GM18867 (cell line): Measurements from ENCODE around the gene DNAJC4.

ENCODE experiments used
- ATAC-seq: cut with Tn5 transposase; IDR thresholded peaks from one replicate; pipeline ENCODE4 v1.9.1; 2021; ENCODE audit warnings: mild to moderate bottlenecking, moderate library complexity; ENCODE audit not compliant: unreplicated experiment

Gene DNAJC4

DNA sequence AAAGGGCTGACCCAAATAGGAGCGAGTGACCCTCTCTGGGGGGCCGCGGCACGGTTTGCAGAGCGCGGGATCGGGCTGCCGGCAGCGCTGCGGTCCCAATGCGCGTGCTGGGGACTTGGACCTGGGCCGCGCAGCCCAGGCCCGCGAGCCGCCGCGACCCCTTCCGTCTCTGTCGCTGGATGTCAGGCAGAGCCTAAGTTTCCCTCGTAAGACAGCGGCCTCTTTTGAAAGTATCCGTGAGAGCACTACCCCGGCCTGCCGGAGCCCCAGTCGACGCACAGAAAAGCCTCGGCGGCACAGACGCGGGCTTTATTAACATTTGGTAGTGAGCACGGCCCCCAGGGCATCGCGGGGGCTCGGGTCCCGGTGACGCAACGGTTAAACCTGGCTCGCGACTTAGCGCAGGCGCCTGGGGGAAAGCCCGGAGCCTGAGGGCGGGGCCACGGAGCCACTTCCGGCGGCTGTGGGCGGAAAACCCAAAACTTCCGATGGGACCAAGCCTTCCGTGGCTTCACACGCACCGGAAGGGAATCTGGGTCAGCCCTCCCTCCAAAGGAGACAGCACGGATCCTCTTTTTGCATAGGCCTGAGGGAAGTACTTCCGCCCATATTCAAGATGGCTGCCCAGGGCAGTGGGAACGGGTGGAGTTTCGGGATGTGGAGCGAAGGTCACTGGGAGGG, 39.3 kb downstream of the DNAJC4 start:
- ATAC-seq: peak; percentile 69

DNA sequence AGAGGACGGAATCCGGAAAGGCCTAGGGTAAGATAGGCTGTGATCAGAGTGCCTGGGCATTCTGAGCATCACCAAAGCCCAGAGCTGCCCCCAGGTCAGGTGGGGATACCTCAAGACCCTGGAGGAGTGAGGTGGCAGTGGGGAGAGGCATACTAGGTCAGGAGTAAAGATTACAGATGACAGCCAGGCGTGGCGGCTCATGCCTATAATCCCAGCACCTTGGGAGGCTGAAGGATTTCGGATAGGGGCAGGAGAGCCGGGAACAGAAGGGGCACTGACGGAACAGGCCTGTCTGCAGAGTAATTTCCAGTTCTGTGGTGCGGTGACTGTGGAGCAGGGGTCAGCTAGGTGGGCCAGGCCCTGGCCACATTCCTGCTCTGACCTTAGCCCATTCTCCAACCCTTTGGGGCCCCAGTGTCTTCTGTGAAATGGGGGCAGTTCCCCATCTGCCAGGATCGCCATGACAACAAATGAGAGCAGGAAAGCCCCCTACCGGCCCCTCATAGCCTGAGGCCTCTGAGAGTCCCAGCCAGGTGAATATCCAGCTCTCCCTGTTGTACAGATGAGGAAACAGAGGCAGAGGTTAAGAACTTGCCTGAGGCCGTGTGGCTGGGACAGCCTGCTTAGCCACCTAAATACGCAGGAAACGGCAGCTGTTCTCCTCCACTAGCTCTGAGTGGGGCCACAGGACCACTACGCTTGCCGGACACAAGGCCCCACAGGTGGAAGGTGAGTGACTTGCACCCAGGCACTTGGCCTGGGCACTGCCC, 44.9 kb downstream of the DNAJC4 start:
- no peak for ATAC-seq

DNA sequence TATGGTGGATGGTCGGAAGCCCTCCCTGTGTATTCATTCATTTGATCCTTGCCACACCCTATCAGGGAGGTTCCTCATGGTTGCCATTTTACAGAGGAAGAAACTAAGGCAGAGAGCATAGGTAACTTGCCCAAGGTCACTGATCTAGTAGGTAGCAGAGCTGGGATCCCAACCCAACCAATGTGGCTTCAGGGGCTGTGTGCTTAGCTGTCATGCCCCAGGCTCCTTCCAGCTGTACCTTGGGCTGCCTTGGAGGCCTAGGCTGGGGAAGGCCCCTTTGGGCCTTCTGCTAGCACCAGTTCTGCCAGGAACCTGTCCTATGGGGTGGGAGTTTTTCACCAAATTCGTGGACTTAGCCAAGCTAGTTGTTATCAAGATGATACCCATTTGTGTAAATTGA, 45.5 kb downstream of the DNAJC4 start:
- no peak for ATAC-seq

DNA sequence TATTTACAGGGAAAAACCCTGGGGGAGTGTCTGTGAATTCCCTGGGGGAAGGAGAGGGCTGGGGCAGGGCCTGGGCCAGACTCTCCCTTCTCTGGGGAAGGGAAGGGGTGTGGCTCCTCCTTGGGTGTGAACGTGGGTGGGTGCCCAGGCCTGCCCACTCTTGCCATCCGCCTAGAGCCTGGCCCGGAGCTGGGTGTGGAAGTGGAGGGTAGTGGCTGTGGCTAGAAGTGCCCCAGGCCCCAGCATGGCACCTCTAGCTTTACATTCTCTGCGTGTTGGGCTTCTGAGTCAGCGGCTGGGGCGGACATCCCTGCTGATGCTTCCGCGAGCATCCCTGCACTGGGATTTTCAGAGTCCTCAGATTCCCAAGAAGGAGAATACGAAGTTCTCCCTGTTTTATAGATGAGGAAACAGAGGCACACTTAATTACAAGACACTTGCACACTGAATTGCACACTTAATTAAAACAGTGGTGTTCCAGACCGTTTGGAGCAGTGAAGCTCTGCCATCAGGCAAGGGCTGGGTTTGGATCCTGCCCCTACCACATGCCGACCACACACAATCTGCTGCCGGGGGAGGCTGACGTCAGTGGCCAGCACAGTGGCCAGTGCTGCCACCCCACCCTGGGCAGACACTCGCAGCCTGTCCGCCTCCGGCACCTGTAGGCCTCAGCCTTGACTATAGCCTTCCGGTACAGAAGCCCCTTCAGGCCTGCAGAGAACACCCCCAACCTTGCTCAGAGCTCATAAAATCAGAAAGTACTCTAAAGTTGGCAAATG, 46.5 kb downstream of the DNAJC4 start:
- ATAC-seq: no peak

DNA sequence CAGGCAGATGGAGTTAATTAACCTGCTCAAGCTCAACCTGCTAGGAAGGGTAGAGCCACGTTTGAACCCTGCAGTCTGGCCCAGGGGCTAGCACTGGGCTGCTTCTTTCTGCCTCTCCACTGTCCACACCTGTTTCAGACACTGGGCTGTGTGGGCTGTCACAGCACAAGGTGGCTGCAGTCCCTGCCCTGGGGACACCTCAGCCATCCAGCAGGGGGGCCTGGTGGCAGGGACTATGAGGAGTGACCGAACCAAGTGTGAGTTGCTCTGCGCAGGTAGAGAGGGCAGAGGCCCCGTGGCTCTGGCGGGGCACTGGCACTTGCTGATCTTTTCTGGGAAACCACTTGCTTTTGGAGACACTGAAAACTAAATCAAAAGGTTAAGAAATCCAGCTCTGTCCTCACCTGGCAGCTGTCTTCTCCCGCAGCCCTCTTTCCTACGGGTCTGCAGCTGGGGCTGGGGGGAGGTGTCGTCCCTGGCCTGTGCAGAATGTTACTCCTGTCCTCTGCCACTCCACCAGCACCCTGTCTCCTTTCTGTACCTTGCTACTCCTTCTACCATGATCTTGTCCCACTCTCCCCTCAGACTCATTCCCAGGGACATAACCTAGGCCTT, 48.3 kb downstream of the DNAJC4 start:
- ATAC-seq: no peak

DNA sequence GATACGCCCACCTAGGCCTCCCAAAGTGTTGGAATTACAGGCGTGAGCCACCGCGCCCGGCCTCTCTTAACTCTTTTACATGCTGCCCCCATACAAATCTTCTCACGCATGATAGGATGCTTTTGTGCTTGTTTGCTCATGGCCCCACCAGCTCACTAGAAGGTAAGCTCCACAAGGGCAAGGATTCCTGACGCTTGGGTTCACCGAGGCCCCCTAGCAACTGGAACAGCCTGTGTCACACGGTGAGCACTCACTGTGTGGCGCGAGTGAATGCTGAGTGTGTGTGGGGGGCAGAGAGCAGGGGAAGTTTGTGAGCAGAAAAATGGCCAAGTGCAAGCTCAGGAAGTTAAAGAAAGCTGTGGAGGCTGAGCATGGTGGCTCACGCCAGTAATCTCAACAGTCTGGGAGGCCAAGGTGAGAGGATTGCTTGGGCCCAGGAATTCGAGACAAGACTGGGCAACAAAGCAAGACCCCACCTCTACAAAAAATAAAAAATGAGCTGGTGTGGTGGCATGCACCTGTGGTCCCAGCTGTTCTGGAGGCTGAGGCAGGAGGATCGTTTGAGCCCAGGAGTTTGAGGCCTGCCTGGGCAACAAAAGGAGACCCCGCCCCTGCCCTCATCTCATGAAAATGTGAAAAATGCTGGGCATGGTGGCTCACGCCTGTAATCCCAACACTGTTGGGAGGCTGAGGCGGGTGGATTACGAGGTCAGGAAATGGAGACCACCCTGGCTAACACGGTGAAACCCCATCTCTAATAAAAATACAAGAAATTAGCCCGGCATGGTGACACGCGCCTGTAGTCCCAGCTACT, 51.8 kb downstream of the DNAJC4 start:
- no peak for ATAC-seq

DNA sequence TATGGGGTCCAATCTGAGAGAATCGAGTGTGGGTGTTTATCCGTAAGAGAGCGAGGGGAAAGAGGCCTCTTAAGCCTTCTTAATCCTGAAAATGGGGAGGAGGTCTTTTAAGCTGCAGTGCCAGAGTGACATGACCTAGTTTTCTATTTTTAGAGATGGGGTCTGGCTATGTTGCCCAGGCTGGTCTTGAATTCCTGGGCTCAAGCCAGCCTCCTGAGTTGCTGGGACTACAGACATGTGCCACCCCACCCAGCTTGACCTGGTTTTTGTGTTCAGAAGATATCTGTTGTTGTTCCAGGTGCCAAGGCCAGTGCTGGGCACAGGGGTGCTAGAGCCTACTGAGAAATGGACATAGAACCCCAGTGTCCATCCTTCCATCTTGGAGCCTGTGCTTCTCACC, 52.7 kb downstream of the DNAJC4 start:
- no peak for ATAC-seq
